ENCODE data around the gene WWTR1. TPM values are rescaled to one million over a fixed set of nuclear protein-coding genes. Genes with fewer than 3 reads are reported as not detected.

The WWTR1 gene
- total and polyA plus RNA-seq, 2 of the 8 experiments (the other 6 are each of a cell fraction or from before 2014, with no cell fraction given), result 15.7 to 18.6 TPM

DNA sequence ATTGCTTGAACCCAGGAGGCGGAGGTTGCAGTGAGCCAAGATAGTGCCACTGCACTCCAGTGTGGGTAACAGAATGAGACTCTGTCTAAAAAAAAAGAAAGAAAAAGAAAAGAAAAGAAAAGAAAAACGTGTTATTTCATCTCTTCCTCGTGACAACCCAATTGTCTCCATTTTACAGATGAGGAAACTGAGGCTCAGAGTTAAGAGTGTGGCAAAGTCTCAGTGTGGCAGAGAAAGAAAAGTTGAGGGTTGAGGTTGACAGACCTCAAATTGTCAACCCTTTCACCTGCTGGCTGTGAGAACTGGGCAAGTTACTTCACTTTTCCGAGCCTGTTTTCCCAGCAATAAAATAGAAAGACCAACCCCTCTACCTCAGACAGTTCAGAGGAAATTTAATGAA is 123.7 kb downstream of the WWTR1 start:
- H3K79me1 ChIP-seq (ENCODE audit: low read depth, low read length), result no peaks in the 10 kb centered on the region
- no peak for TF ChIP-seq CHD2 (IDR thresholded peaks at IDR 0.05; ENCODE audit: low read length)
- no peak for TF ChIP-seq PHF8 (conservative IDR thresholded peaks at IDR 0.05; ENCODE audit: low read depth, low read length)
- TF ChIP-seq TEAD4 (IDR thresholded peaks at IDR 0.05; ENCODE audit: low read depth, low read length), result no peak
- no peak for TF ChIP-seq CBX5 (IDR thresholded peaks at IDR 0.05; ENCODE audit: low read depth, low read length)
- TF ChIP-seq SIRT6 (IDR thresholded peaks at IDR 0.05; ENCODE audit: low read length), result no peak
- no peak for TF ChIP-seq EP300 (IDR thresholded peaks at IDR 0.05; ENCODE audit: borderline replicate concordance in 1 of 2, low read depth in 2 of 2, low read length in 2 of 2)
- no peak for TF ChIP-seq SRF (IDR thresholded peaks at IDR 0.05; ENCODE audit: low read depth, low read length)
- TF ChIP-seq ZNF274 (IDR thresholded peaks at IDR 0.05; ENCODE audit: borderline replicate concordance, extremely low read depth, low read length), result no peak
- no peak for TF ChIP-seq YY1 (IDR thresholded peaks at IDR 0.05; ENCODE audit: low read depth, low read length)
- TF ChIP-seq, protein P1, sequence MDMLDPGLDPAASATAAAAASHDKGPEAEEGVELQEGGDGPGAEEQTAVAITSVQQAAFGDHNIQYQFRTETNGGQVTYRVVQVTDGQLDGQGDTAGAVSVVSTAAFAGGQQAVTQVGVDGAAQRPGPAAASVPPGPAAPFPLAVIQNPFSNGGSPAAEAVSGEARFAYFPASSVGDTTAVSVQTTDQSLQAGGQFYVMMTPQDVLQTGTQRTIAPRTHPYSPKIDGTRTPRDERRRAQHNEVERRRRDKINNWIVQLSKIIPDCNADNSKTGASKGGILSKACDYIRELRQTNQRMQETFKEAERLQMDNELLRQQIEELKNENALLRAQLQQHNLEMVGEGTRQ (IDR thresholded peaks at IDR 0.05; ENCODE audit: low read length), result no peak
- TF ChIP-seq, protein P2, sequence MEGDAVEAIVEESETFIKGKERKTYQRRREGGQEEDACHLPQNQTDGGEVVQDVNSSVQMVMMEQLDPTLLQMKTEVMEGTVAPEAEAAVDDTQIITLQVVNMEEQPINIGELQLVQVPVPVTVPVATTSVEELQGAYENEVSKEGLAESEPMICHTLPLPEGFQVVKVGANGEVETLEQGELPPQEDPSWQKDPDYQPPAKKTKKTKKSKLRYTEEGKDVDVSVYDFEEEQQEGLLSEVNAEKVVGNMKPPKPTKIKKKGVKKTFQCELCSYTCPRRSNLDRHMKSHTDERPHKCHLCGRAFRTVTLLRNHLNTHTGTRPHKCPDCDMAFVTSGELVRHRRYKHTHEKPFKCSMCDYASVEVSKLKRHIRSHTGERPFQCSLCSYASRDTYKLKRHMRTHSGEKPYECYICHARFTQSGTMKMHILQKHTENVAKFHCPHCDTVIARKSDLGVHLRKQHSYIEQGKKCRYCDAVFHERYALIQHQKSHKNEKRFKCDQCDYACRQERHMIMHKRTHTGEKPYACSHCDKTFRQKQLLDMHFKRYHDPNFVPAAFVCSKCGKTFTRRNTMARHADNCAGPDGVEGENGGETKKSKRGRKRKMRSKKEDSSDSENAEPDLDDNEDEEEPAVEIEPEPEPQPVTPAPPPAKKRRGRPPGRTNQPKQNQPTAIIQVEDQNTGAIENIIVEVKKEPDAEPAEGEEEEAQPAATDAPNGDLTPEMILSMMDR (IDR thresholded peaks at IDR 0.05; ENCODE audit: control extremely low read depth in 1 of 3, insufficient read depth in 1 of 3, low read depth in 1 of 3, low read length in 3 of 3), result no peak

More for the DNA sequence above, 123.7 kb downstream of the WWTR1 start:
- Histone ChIP-seq H3K23ac (ENCODE audit: insufficient read length) (no peak overlapping the region), H3K4me1 (replicated peaks in 1 of 4; ENCODE audit: control insufficient read depth in 3 of 4, insufficient read depth in 4 of 4, low read length in 3 of 4) (peaks cover 2 to 10% (median 5%) of the 10 kb centered on the region in 4 experiments; a peak in 5 of 7 replicates), H2BK15ac (ENCODE audit: low read length) (no peak overlapping the region), H4K8ac (ENCODE audit: extremely low read depth, insufficient read depth, low read length) (no peak overlapping the region), H2BK5ac (ENCODE audit: low read depth, low read length) (no peak overlapping the region), H2BK120ac (replicated peaks; ENCODE audit: low read depth, low read length) (no peak overlapping the region), H3K18ac (ENCODE audit: extremely low read depth, low read length) (no peak overlapping the region), H2AK5ac (ENCODE audit: low read depth, low read length) (no peak overlapping the region), H3K27me3 (replicated peaks in 1 of 4; ENCODE audit: control insufficient read depth in 3 of 4, extremely low read depth in 1 of 4, insufficient read depth in 3 of 4, low read length in 3 of 4) (no peaks in the 10 kb centered on the region), H3K9ac (replicated peaks in 1 of 4; ENCODE audit: extremely low read depth in 1 of 4, low read depth in 3 of 4, low read length in 3 of 4) (no peak overlapping the region), H2AFZ (ENCODE audit: low read length) (no peak overlapping the region), H3K4ac (replicated peaks; ENCODE audit: insufficient read length, low read depth, low read length) (no peak overlapping the region), H4K20me1 (replicated peaks in 1 of 2; ENCODE audit: control insufficient read depth in 1 of 2, insufficient read depth in 2 of 2, low read length in 2 of 2) (peaks cover 0 to 3% of the 10 kb centered on the region in 2 experiments), H3K14ac (ENCODE audit: insufficient read length) (no peak overlapping the region), H3K56ac (replicated peaks; ENCODE audit: insufficient read length, low read depth, low read length) (no peak overlapping the region), H3K23me2 (ENCODE audit: low read depth, low read length) (no peaks in the 10 kb centered on the region), H3K36me3 (ENCODE audit: control insufficient read depth in 2 of 4, insufficient read depth in 4 of 4, low read length in 3 of 4) (no peaks in the 10 kb centered on the region), H3K79me2 (ENCODE audit: control insufficient read depth in 1 of 2, insufficient read depth in 2 of 2, low read length in 2 of 2) (peaks cover 0 to 3% of the 10 kb centered on the region in 2 experiments; a peak in 1 of 4 replicates), H2BK20ac (ENCODE audit: low read length) (no peak overlapping the region), H3K4me2 (ENCODE audit: insufficient read depth in 1 of 2, low read depth in 2 of 2, low read length in 2 of 2) (no peak overlapping the region), H4K5ac (ENCODE audit: insufficient read length, low read depth, low read length) (no peak overlapping the region), H3K27ac (ENCODE audit: low read depth, low read length) (no peak overlapping the region), H4K91ac (replicated peaks; ENCODE audit: insufficient read length, low read length) (no peak overlapping the region), H3K9me3 (ENCODE audit: insufficient read depth in 2 of 2, low read depth in 1 of 2, low read length in 1 of 2) (no peaks in the 10 kb centered on the region), H2BK12ac (ENCODE audit: low read depth, low read length) (no peak overlapping the region), H3K4me3 (ENCODE audit: extremely low read depth in 1 of 4, insufficient read depth in 2 of 4, low read depth in 3 of 4, low read length in 4 of 4) (no peak overlapping the region)
- FAIRE-seq (no peak), DNase-seq (ENCODE audit: low read depth in 1 of 2, low spot score in 2 of 2) (no peak)
- ChIA-PET POLR2A (ENCODE audit: partially characterized antibody) (interaction anchor here (1.2 kb wide), 1 partner anchor 124 kb away, joined by 6 read pairs; the partner anchor contains the start of gene WWTR1), CTCF (ENCODE audit: partially characterized antibody) (interaction anchor here (0.6 to 2.9 kb wide), 14 partner anchors 11 to 275 kb away, joined by 3 to 15 read pairs (median 4); no protein-coding TSS in a partner anchor)
- 93% methylated on average over 3 of the region's 4 CpGs; no CpG with 5 or more reads in 1 of the 2 experiments for WGBS, 2 experiments (ENCODE audit: extremely low coverage in 1 of 2, insufficient coverage in 1 of 2, insufficient read length in 1 of 2, insufficient replicate concordance in 2 of 2, low coverage in 1 of 2, low lambda C conversion rate in 2 of 2, missing lambda C conversion rate in 1 of 2)
